Esophagus muscularis mucosa (tissue), 4 donors: ENCODE measurements around the gene STX1A. TPM values are rescaled to one million over a fixed set of nuclear protein-coding genes. Genes with fewer than 3 reads are reported as not detected.
A peak's percentile ranks its signal among the peaks of the same experiment; 100 is the strongest.
"Not testable (repeated sequence)": the region's sequence is repeated elsewhere in the genome, so short reads cannot be mapped to it uniquely, and the experiment has no call there.

Experiments used
- DNase-seq: peaks from one replicate; pipeline ENCODE4 v3.0.0-alpha.2; 2017; ENCODE audit errors: extremely low spot score
- H3K27ac ChIP-seq, 4 donors: fragments of 200-600 bp; sonication (generic); replicated peaks in 1 of 4; 1 replicate in 3 of 4; 2 replicates in 1 of 4; pipeline ENCODE4 v1.5.1; 2016 to 2019; ENCODE audit warnings: mild to moderate bottlenecking in 1 of 4
- H3K27me3 ChIP-seq, 4 donors: fragments of 200-600 bp; sonication (generic); one replicate each; pipeline versions ENCODE4 v1.5.1 to v1.6.0; 2016 to 2019
- H3K36me3 ChIP-seq, 4 donors: fragments of 200-600 bp; sonication (generic); one replicate each; pipeline ENCODE4 v1.5.1; 2016 to 2019
- H3K4me1 ChIP-seq, 4 donors: fragments of 200-600 bp; sonication (generic); one replicate each; pipeline ENCODE4 v1.5.1; 2016 to 2019
- H3K4me3 ChIP-seq, 4 donors: fragments of 200-600 bp; sonication (generic); 1 replicate in 2 of 4; 2 replicates in 2 of 4; pipeline ENCODE4 v1.5.1; 2016 to 2019; ENCODE audit warnings: mild to moderate bottlenecking in 4 of 4, moderate library complexity in 1 of 4
- H3K9me3 ChIP-seq, 4 donors: fragments of 200-600 bp; sonication (generic); 1 replicate in 3 of 4; 2 replicates in 1 of 4; pipeline ENCODE4 v1.5.1; 2016 to 2019
- CTCF ChIP-seq, 3 experiments: fragments of 200-600 bp in 2 of 3; fragments of 450-650 bp in 1 of 3; sonication (generic) in 2 of 3; IDR thresholded peaks; one replicate each; pipeline ENCODE4 v1.5.1; 2017 to 2019; ENCODE audit warnings: antibody characterized with exemption in 3 of 3, mild to moderate bottlenecking in 2 of 3, moderate library complexity in 1 of 3
- EP300 ChIP-seq: sonication (generic); formaldehyde crosslinking; IDR thresholded peaks from one replicate; pipeline ENCODE4 v1.6.1; 2017; ENCODE audit warnings: antibody characterized with exemption
- POLR2A ChIP-seq: fragments of 450-650 bp; IDR thresholded peaks from one replicate; pipeline ENCODE4 v1.6.1; 2017; ENCODE audit warnings: antibody characterized with exemption, moderate library complexity, mild to moderate bottlenecking, low read depth
- POLR2AphosphoS5 ChIP-seq, 2 donors: sonication (generic); formaldehyde crosslinking; IDR thresholded peaks; one replicate each; pipeline ENCODE4 v1.6.1; 2017; ENCODE audit warnings: antibody characterized with exemption in 2 of 2
- WGBS: methylation state at CpG from one replicate; pipeline ENCODE4 v1.1.5; 2018; 5-methylcytosine and 5-hydroxymethylcytosine counted together
- intact Hi-C: fragments of 100-400 bp; cut with DNase I; formaldehyde crosslinking; loops from one replicate; pipeline ENCODE4 v1.15.1; 2023
- total RNA-seq, 4 donors: library from RNA; depleted of rRNA; stranded (reverse); fragments of >200 nt; gene quantifications; one replicate each; pipeline versions ENCODE4 v1.1.0 to v1.2.1, GENCODE V29; 2016

Gene STX1A
- total RNA-seq, 4 donors from 2014 or later: 7.1 to 16.0 (median 9.6) TPM

- Histone ChIP-seq H3K9me3 (no peaks in the 10 kb centered on the region), H3K27ac (no peak overlapping the region), H3K27me3 (no peaks in the 10 kb centered on the region), H3K4me1 (peaks cover 10 to 31% (median 19%) of the 10 kb centered on the region in 4 donors), H3K36me3 (no peaks in the 10 kb centered on the region), H3K4me3 (no peak overlapping the region)
- TF ChIP-seq CTCF (IDR thresholded peaks at IDR 0.05): no peak
- TF ChIP-seq POLR2AphosphoS5 (IDR thresholded peaks at IDR 0.05): no peak
- 65% methylated on average over 12 of the region's 19 CpGs for WGBS
- intact Hi-C loops: loop anchor here (10.0 kb wide), 1 partner anchor 56 kb away; no protein-coding TSS in a partner anchor
- no peak for DNase-seq
Measured at GRCh38 chr7:73669288-73669701, 50.2 kb downstream of the STX1A start.

- Histone ChIP-seq H3K36me3 (no peaks in the 10 kb centered on the region), H3K27ac (no peak overlapping the region), H3K27me3 (no peaks in the 10 kb centered on the region), H3K4me3 (peak overlapping the region; percentile 64 to 91 (median 75)), H3K4me1 (peaks cover 10 to 31% (median 19%) of the 10 kb centered on the region in 4 donors), H3K9me3 (no peaks in the 10 kb centered on the region)
- TF ChIP-seq POLR2AphosphoS5 (IDR thresholded peaks at IDR 0.05) (no peak), EP300 (no peak), CTCF (IDR thresholded peaks at IDR 0.05) (no peak), POLR2A (no peak)
- no peak for DNase-seq
- intact Hi-C loops: loop anchor here (10.0 kb wide), 1 partner anchor 56 kb away; no protein-coding TSS in a partner anchor
- 26% methylated on average over 5 of the region's 5 CpGs for WGBS
Measured at GRCh38 chr7:73668886-73669230, 50.6 kb downstream of the STX1A start.

GRCh38 chr7:73668103-73668885 is 51.2 kb downstream of the STX1A start:
- Histone ChIP-seq H3K4me1 (peaks cover 10 to 31% (median 19%) of the 10 kb centered on the region in 4 donors), H3K36me3 (no peaks in the 10 kb centered on the region), H3K27me3 (no peaks in the 10 kb centered on the region), H3K4me3 (peak overlapping the region; percentile 64 to 91 (median 75)), H3K9me3 (peaks cover 0 to 2% (median 0%) of the 10 kb centered on the region in 4 donors), H3K27ac (peak overlapping the region in 1 of 4 donors; percentile 57)
- no peak for TF ChIP-seq POLR2A
- no peak for DNase-seq
- intact Hi-C loops: loop anchor here (10.0 kb wide), 1 partner anchor 57 kb away; no protein-coding TSS in a partner anchor
- 3% methylated on average over 13 of the region's 52 CpGs for WGBS

- peak within 1 kb of the TSS in 1 of 4 donors; percentile 57 for H3K27ac ChIP-seq
- peaks cover 0 to 8% (median 0%) of the 10 kb centered on the region in 4 donors for H3K9me3 ChIP-seq
- 14% methylated on average over 18 of the region's 79 CpGs for WGBS
- intact Hi-C loops: loop anchor here (2.0 to 10.0 kb wide), 2 partner anchors 57 to 61 kb away; no protein-coding TSS in a partner anchor
- TF ChIP-seq POLR2AphosphoS5 (IDR thresholded peaks at IDR 0.05) (peak; percentile 23 to 40), CTCF (IDR thresholded peaks at IDR 0.05) (peak; percentile 85 to 94 (median 94)), POLR2A (no peak)
- H3K4me3 ChIP-seq: peak within 1 kb of the TSS; percentile 64 to 91 (median 75)
- peak; percentile 95 for DNase-seq
- H3K4me1 ChIP-seq: peaks cover 10 to 31% (median 19%) of the 10 kb centered on the region in 4 donors
- no peaks in the 10 kb centered on the region for H3K36me3 ChIP-seq
- H3K27me3 ChIP-seq: peaks cover 0 to 5% (median 0%) of the 10 kb centered on the region in 4 donors
Measured at GRCh38 chr7:73667344-73668102, 51.9 kb downstream of the STX1A start, which contains the start of gene VPS37D. VPS37D (plus strand) TSS chr7:73667831; CDS start chr7:73667959, 128 bp downstream.

- no peak overlapping the region for H3K4me3 ChIP-seq
- no peak for TF ChIP-seq EP300
- TF ChIP-seq POLR2AphosphoS5 (IDR thresholded peaks at IDR 0.05): no peak
- no peak for TF ChIP-seq CTCF (IDR thresholded peaks at IDR 0.05)
- TF ChIP-seq POLR2A: no peak
- no peak overlapping the region for H3K27ac ChIP-seq
- H3K36me3 ChIP-seq: no peaks in the 10 kb centered on the region
- no peak for DNase-seq
- peaks cover 0 to 8% (median 0%) of the 10 kb centered on the region in 4 donors for H3K9me3 ChIP-seq
- intact Hi-C loops: loop anchor here (10.0 kb wide), 1 partner anchor 62 kb away; no protein-coding TSS in a partner anchor
- H3K4me1 ChIP-seq: peaks cover 0 to 10% (median 5%) of the 10 kb centered on the region in 4 donors
- peaks cover 0 to 11% (median 0%) of the 10 kb centered on the region in 4 donors for H3K27me3 ChIP-seq
Measured at GRCh38 chr7:73663033-73663432, 56.4 kb downstream of the STX1A start.

GRCh38 chr7:73660594-73660993 is 58.9 kb downstream of the STX1A start:
- intact Hi-C loops: loop anchor here (10.0 kb wide), 1 partner anchor 64 kb away; no protein-coding TSS in a partner anchor
- H3K4me1 ChIP-seq, H3K9me3 ChIP-seq, H3K36me3 ChIP-seq, H3K4me3 ChIP-seq, DNase-seq, H3K27ac ChIP-seq: not testable (repeated sequence)
- WGBS: 67% methylated on average over 4 of the region's 4 CpGs
- peaks cover 0 to 11% (median 0%) of the 10 kb centered on the region in 4 donors for H3K27me3 ChIP-seq
